ENCODE results near the gene RABEP2. TPM values are rescaled to one million over a fixed set of nuclear protein-coding genes. Genes with fewer than 3 reads are reported as not detected.

Gene RABEP2
- total and polyA plus RNA-seq, 9 of the 15 experiments (the other 6 are each of a cell fraction or from before 2014, with no cell fraction given), result 0.15 to 13.4 (median 3.5) TPM

- peaks cover 0 to 2% of the 10 kb centered on the region in 2 experiments; a peak in 2 of 5 replicates for H3K4me1 ChIP-seq (replicated peaks in 1 of 2; ENCODE audit: control insufficient read depth in 2 of 2, insufficient read depth in 2 of 2, low read length in 2 of 2)
- no peak for ATAC-seq
- ChIA-PET CTCF (ENCODE audit: low intra/inter-chr PET ratio) (no interaction called here), POLR2A (interaction anchor here (0.6 to 1.8 kb wide), 6 partner anchors 9 to 43 kb away, joined by 3 to 5 read pairs (median 3); partner anchors contain the start of gene SH2B1)
- no peak overlapping the region for H3K4me3 ChIP-seq
- H3K27ac ChIP-seq (ENCODE audit: extremely low read depth, low read depth, low read length), result no peak overlapping the region
- no peaks in the 10 kb centered on the region for H4K20me1 ChIP-seq (replicated peaks; ENCODE audit: control insufficient read depth, insufficient read depth, low read length)
- H3K27me3 ChIP-seq (ENCODE audit: control insufficient read depth in 2 of 2, insufficient read depth in 2 of 2, low read length in 2 of 2), result no peaks in the 10 kb centered on the region
- TF ChIP-seq, protein P1, sequence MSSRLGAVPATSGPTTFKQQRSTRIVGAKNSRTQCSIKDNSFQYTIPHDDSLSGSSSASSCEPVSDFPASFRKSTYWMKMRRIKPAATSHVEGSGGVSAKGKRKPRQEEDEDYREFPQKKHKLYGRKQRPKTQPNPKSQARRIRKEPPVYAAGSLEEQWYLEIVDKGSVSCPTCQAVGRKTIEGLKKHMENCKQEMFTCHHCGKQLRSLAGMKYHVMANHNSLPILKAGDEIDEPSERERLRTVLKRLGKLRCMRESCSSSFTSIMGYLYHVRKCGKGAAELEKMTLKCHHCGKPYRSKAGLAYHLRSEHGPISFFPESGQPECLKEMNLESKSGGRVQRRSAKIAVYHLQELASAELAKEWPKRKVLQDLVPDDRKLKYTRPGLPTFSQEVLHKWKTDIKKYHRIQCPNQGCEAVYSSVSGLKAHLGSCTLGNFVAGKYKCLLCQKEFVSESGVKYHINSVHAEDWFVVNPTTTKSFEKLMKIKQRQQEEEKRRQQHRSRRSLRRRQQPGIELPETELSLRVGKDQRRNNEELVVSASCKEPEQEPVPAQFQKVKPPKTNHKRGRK (tag; IDR thresholded peaks at IDR 0.05), result no peak
- no TSS peak for BruUV-seq (replicated peaks)
- no peak overlapping the region for H3K4me2 ChIP-seq (ENCODE audit: insufficient read depth, low read length)
- no peak overlapping the region for H3K9ac ChIP-seq (ENCODE audit: insufficient read depth in 1 of 2, low read depth in 2 of 2, low read length in 2 of 2)
- H2AFZ ChIP-seq (ENCODE audit: low read depth, low read length), result no peak overlapping the region
- DNase-seq (ENCODE audit: extremely low read depth in 1 of 4, low spot score in 3 of 4), result no peak
- H3K9me3 ChIP-seq (replicated peaks; ENCODE audit: control insufficient read depth, insufficient read depth, low read depth, low read length), result no peaks in the 10 kb centered on the region
- no peaks in the 10 kb centered on the region; the same call in 2 of the 3 replicates for H3K36me3 ChIP-seq (ENCODE audit: control insufficient read depth, insufficient read depth, low read length)
- H3K79me2 ChIP-seq (ENCODE audit: control insufficient read depth, insufficient read depth, low read length), result no peaks in the 10 kb centered on the region
- in situ Hi-C loops (cut with MboI) (no loop called here), intact Hi-C loops (cut with micrococcal nuclease) (no loop called here)
- no peaks in the 10 kb centered on the region for H3K9me1 ChIP-seq (ENCODE audit: control insufficient read depth, insufficient read depth, low read length)
- WGBS (ENCODE audit: insufficient coverage, low coverage, missing lambda C conversion rate), result 55% methylated on average over 3 of the region's 4 CpGs
- FAIRE-seq, result no peak
These were observed 31.7 kb downstream of the RABEP2 start for GRCh38 chr16:28893291-28893690.
